ENCODE measurements around the gene PPP1CC.

- TF ChIP-seq, protein P1, sequence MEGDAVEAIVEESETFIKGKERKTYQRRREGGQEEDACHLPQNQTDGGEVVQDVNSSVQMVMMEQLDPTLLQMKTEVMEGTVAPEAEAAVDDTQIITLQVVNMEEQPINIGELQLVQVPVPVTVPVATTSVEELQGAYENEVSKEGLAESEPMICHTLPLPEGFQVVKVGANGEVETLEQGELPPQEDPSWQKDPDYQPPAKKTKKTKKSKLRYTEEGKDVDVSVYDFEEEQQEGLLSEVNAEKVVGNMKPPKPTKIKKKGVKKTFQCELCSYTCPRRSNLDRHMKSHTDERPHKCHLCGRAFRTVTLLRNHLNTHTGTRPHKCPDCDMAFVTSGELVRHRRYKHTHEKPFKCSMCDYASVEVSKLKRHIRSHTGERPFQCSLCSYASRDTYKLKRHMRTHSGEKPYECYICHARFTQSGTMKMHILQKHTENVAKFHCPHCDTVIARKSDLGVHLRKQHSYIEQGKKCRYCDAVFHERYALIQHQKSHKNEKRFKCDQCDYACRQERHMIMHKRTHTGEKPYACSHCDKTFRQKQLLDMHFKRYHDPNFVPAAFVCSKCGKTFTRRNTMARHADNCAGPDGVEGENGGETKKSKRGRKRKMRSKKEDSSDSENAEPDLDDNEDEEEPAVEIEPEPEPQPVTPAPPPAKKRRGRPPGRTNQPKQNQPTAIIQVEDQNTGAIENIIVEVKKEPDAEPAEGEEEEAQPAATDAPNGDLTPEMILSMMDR (conservative IDR thresholded peaks at IDR 0.05; ENCODE audit: low read length) = no peak
- TF ChIP-seq EZH2phosphoT487 (IDR thresholded peaks at IDR 0.05; ENCODE audit: borderline replicate concordance) = no peak
Measured at GRCh38 chr12:110687396-110688169, 55.1 kb downstream of the PPP1CC start.
